ENCODE data around the gene WNT10A. TPM values are rescaled to one million over a fixed set of nuclear protein-coding genes. Genes with fewer than 3 reads are reported as not detected.
"Not testable (repeated sequence)": the region's sequence is repeated elsewhere in the genome, so short reads cannot be mapped to it uniquely, and the experiment has no call there.

The WNT10A gene
- total and polyA plus RNA-seq, 8 donors: 4.3 to 6.7 TPM; not detected in 6

DNA sequence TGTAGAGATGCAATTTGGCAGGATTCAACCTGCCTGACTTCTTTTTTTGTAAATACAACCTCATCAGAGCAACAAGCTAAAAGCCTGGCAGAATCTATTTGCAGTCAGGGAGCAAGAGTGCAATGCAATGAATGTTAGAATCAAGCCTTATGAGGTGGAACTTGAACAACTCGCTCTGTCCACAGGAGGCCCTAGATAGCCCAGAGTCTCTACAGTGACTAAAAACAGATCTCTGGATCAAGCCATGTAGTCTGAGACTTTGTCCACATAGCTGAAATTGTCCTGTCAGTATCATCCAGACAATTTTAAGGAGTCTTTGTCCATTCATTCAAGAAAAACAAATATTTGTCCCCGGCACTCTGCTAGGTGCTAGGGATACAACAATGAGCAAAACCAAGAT lies 46.8 kb downstream of the WNT10A start:
- Histone ChIP-seq H3K4me1 (no peaks in the 10 kb centered on the region), H3K27me3 (peaks cover 0 to 44% (median 13%) of the 10 kb centered on the region in 3 donors), H3K4me3 (no peak overlapping the region), H3K9me3 (peaks cover 0 to 13% (median 3%) of the 10 kb centered on the region in 4 donors), H3K27ac (no peak overlapping the region), H3K36me3 (no peaks in the 10 kb centered on the region)
- intact Hi-C loops (cut with DNase I; ENCODE audit: low total_unique reads): no loop called here
- DNase-seq: no peak
- WGBS, 5 donors: 34 to 68% (median 54%) methylated on average over 2 of the region's 2 CpGs
- TF ChIP-seq POLR2A (IDR thresholded peaks at IDR 0.05): no peak
- no peak for TF ChIP-seq POLR2AphosphoS5 (IDR thresholded peaks at IDR 0.05)
- TF ChIP-seq, protein P1, sequence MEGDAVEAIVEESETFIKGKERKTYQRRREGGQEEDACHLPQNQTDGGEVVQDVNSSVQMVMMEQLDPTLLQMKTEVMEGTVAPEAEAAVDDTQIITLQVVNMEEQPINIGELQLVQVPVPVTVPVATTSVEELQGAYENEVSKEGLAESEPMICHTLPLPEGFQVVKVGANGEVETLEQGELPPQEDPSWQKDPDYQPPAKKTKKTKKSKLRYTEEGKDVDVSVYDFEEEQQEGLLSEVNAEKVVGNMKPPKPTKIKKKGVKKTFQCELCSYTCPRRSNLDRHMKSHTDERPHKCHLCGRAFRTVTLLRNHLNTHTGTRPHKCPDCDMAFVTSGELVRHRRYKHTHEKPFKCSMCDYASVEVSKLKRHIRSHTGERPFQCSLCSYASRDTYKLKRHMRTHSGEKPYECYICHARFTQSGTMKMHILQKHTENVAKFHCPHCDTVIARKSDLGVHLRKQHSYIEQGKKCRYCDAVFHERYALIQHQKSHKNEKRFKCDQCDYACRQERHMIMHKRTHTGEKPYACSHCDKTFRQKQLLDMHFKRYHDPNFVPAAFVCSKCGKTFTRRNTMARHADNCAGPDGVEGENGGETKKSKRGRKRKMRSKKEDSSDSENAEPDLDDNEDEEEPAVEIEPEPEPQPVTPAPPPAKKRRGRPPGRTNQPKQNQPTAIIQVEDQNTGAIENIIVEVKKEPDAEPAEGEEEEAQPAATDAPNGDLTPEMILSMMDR (IDR thresholded peaks at IDR 0.05): no peak
- no peak for TF ChIP-seq EP300 (IDR thresholded peaks at IDR 0.05)

DNA sequence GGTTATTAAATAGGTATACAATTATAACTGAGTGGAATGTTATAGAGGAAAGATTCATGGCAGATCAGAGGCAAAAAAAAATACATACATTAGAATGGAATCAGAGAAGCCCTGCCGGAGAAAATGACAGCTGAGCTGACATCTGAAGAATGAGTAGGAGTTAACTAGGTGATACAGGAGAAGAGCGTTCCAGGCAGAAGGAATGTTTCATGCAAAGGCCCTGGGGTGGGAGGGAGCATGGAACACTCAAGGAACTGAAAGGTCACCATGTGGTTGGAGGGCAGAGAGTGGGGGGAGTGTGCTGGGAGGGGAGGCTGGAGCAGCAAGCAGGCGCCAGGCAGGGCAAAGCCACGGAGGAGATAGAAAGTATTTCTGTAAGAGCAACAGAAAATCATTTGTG lies 47.2 kb downstream of the WNT10A start:
- 51 to 68% (median 57%) methylated on average over 4 of the region's 4 CpGs for WGBS, 5 donors
- intact Hi-C loops (cut with DNase I; ENCODE audit: low total_unique reads): no loop called here
- Histone ChIP-seq H3K9me3 (peaks cover 0 to 13% (median 3%) of the 10 kb centered on the region in 4 donors), H3K4me3 (no peak overlapping the region), H3K27ac (no peak overlapping the region), H3K4me1 (no peaks in the 10 kb centered on the region), H3K36me3 (no peaks in the 10 kb centered on the region), H3K27me3 (peaks cover 0 to 44% (median 13%) of the 10 kb centered on the region in 3 donors)
- TF ChIP-seq, protein P1 (IDR thresholded peaks at IDR 0.05): no peak
- TF ChIP-seq POLR2A (IDR thresholded peaks at IDR 0.05): no peak
- TF ChIP-seq POLR2AphosphoS5 (IDR thresholded peaks at IDR 0.05): no peak
- TF ChIP-seq EP300 (IDR thresholded peaks at IDR 0.05): no peak
- DNase-seq: no peak

DNA sequence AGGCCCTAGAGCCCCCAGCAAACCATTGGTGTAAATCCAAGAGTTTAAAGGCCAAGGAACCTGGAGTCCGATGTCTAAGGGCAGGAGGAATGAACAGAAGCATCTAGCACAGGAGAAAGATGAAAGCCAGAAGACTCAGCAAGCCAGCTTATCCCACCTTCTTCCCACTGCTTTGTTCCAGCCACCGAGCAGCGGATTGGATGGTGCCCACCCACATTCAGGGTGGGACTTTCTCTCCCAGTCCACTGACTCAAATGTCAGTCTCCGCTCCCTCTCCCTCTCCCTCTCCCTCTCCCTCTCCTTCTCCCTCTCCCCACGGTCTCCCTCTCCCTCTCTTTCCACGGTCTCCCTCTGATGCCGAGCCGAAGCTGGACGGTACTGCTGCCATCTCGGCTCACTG lies 49.8 kb downstream of the WNT10A start:
- H3K36me3 ChIP-seq; H3K9me3 ChIP-seq; intact Hi-C loops (cut with DNase I; ENCODE audit: low total_unique reads); DNase-seq; H3K4me3 ChIP-seq; H3K4me1 ChIP-seq; H3K27ac ChIP-seq: not testable (repeated sequence)
- H3K27me3 ChIP-seq: peaks cover 0 to 47% (median 11%) of the 10 kb centered on the region in 3 donors
- 90 to 100% (median 92%) methylated on average over 2 to 10 of the region's 10 CpGs for WGBS, 5 donors

DNA sequence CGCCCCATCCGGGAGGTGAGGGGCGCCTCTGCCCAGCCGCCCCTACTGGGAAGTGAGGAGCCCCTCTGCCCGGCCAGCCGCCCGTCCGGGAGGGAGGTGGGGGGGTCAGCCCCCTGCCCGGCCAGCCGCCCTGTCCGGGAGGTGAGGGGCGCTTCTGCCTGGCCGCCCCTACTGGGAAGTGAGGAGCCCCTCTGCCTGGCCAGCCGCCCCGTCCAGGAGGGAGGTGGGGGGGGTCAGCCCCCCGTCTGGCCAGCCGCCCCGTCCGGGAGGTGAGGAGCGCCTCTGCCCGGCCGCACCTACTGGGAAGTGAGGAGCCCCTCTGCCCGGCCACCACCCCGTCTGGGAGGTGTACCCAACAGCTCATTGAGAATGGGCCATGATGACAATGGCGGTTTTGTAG lies 51.1 kb downstream of the WNT10A start:
- intact Hi-C loops (cut with DNase I; ENCODE audit: low total_unique reads); H3K27ac ChIP-seq; H3K9me3 ChIP-seq; DNase-seq; H3K36me3 ChIP-seq; H3K4me3 ChIP-seq; H3K4me1 ChIP-seq: not testable (repeated sequence)
- WGBS, 5 donors: 90 to 96% (median 94%) methylated on average over 6 to 16 of the region's 25 CpGs
- peaks cover 0 to 48% (median 16%) of the 10 kb centered on the region in 3 donors for H3K27me3 ChIP-seq

Small RNA genes lying within 50 kb of the gene (small RNA-seq; reads per million reads assigned to genes)
- gene RNU6-642P: 0 reads per million in 4 donors

Other genes starting within 250 kb of the WNT10A start
- 10 to 100 TPM in 4 of 5 donors, 1 to 10 TPM in 1; 8.3 to 49.1 (median 21.3) TPM for gene ZNF142, start 221.2 kb upstream of the WNT10A start, total RNA-seq
- gene ZNF142, start 221.2 kb upstream of the WNT10A start, polyA plus RNA-seq: 1 to 10 TPM; 3.6 to 5.5 (median 4.1) TPM
- gene BCS1L, start 221.2 kb upstream of the WNT10A start, total RNA-seq: 10 to 100 TPM in 4 of 5 donors, 1 to 10 TPM in 1; 2.3 to 77.3 (median 18.9) TPM
- gene BCS1L, start 221.2 kb upstream of the WNT10A start, polyA plus RNA-seq: 10 to 100 TPM; 14.8 to 54.0 (median 20.1) TPM
- gene RNF25, start 208.8 kb upstream of the WNT10A start, total RNA-seq: 1 to 10 TPM in 4 of 5 donors, not detected in 1; 3.6 to 7.0 (median 4.6) TPM
- gene RNF25, start 208.8 kb upstream of the WNT10A start, polyA plus RNA-seq: 10 to 100 TPM; 24.1 to 26.8 (median 26.1) TPM
- 100 to 1,000 TPM in 1 of 5 donors, 10 to 100 TPM in 4; 25.2 to 253 (median 33.3) TPM for gene STK36, start 208.8 kb upstream of the WNT10A start, total RNA-seq
- 10 to 100 TPM in 1 of 3 donors, 1 to 10 TPM in 2; 3.8 to 23.3 (median 8.5) TPM for gene STK36, start 208.8 kb upstream of the WNT10A start, polyA plus RNA-seq
- 100 to 1,000 TPM in 2 of 5 donors, 10 to 100 TPM in 2, 1 to 10 TPM in 1; 8.8 to 139 (median 32.9) TPM for gene TTLL4, start 170.0 kb upstream of the WNT10A start, total RNA-seq
- gene TTLL4, start 170.0 kb upstream of the WNT10A start, polyA plus RNA-seq: 10 to 100 TPM in 2 of 3 donors, 1 to 10 TPM in 1; 9.2 to 11.6 (median 10.1) TPM
- 100 to 1,000 TPM in 1 of 5 donors, 10 to 100 TPM in 4; 11.6 to 546 (median 15.8) TPM for gene CYP27A1, start 98.7 kb upstream of the WNT10A start, total RNA-seq
- 10 to 100 TPM in 2 of 3 donors, 1 to 10 TPM in 1; 4.4 to 10.7 (median 10.4) TPM for gene CYP27A1, start 98.7 kb upstream of the WNT10A start, polyA plus RNA-seq
- not detected for gene PRKAG3, start 49.0 kb upstream of the WNT10A start, total RNA-seq
- gene PRKAG3, start 49.0 kb upstream of the WNT10A start, polyA plus RNA-seq: not detected
- 1 to 10 TPM in 2 of 5 donors, not detected in 3; 1.8 to 3.3 TPM for gene WNT6, start 21.0 kb upstream of the WNT10A start, total RNA-seq
- gene WNT6, start 21.0 kb upstream of the WNT10A start, polyA plus RNA-seq: 1 to 10 TPM in 1 of 3 donors, under 1 TPM in 2; 0.25 to 2.9 (median 0.76) TPM
- under 1 TPM in 3 of 5 donors, not detected in 2; 0.37 to 0.58 (median 0.45) TPM for gene CDK5R2, start 78.8 kb downstream of the WNT10A start, total RNA-seq
- under 1 TPM; 0.20 to 0.56 (median 0.46) TPM for gene CDK5R2, start 78.8 kb downstream of the WNT10A start, polyA plus RNA-seq
- 1 to 10 TPM in 1 of 5 donors, not detected in 4; 1.3 TPM for gene FEV, start 104.3 kb downstream of the WNT10A start, total RNA-seq
- gene FEV, start 104.3 kb downstream of the WNT10A start, polyA plus RNA-seq: 1 to 10 TPM in 1 of 3 donors, under 1 TPM in 2; 0.28 to 6.4 (median 0.87) TPM
- gene CRYBA2, start 112.6 kb downstream of the WNT10A start, total RNA-seq: 1 to 10 TPM in 1 of 5 donors, not detected in 4; 2.8 TPM
- 1 to 10 TPM; 1.2 to 7.5 (median 3.7) TPM for gene CRYBA2, start 112.6 kb downstream of the WNT10A start, polyA plus RNA-seq
- 1 to 10 TPM in 1 of 5 donors, not detected in 4; 2.6 TPM for gene CFAP65, start 160.7 kb downstream of the WNT10A start, total RNA-seq
- under 1 TPM in 1 of 3 donors, not detected in 2; 0.10 TPM for gene CFAP65, start 160.7 kb downstream of the WNT10A start, polyA plus RNA-seq
- gene IHH, start 180.1 kb downstream of the WNT10A start, total RNA-seq: 10 to 100 TPM in 4 of 5 donors, under 1 TPM in 1; 0.58 to 59.1 (median 16.5) TPM
- gene IHH, start 180.1 kb downstream of the WNT10A start, polyA plus RNA-seq: 1 to 10 TPM; 6.4 to 9.0 (median 7.8) TPM

Measured in stomach (tissue), 9 donors.